ENCODE measurements around the gene CLASP1. TPM values are rescaled to one million over a fixed set of nuclear protein-coding genes. Genes with fewer than 3 reads are reported as not detected.

CLASP1 gene
- total and polyA plus RNA-seq, 2 experiments from 2014 or later, result 16.6 to 56.3 TPM

- H4K20me1 ChIP-seq (replicated peaks; ENCODE audit: insufficient read depth), result no peaks in the 10 kb centered on the region; the same call in 1 of the 2 replicates
- no peak overlapping the region for H3K4me2 ChIP-seq
Measured at GRCh38 chr2:121459291-121459690, 190.0 kb downstream of the CLASP1 start.

More at GRCh38 chr2:121459291-121459690, 190.0 kb downstream of the CLASP1 start:
- no peaks in the 10 kb centered on the region for H3K4me1 Mint-ChIP-seq
- H3K9me2 ChIP-seq (ENCODE audit: insufficient read depth), result no peaks in the 10 kb centered on the region
- TF ChIP-seq REST (IDR thresholded peaks at IDR 0.05; ENCODE audit: unreplicated experiment), result no peak
- no peak for TF ChIP-seq NANOG (IDR thresholded peaks at IDR 0.05; ENCODE audit: borderline replicate concordance)
- no peak for TF ChIP-seq CREB1 (CRISPR knock-in tag; IDR thresholded peaks at IDR 0.05; ENCODE audit: low read depth)
- TF ChIP-seq CTCF (conservative IDR thresholded peaks at IDR 0.05; ENCODE audit: low read depth in 2 of 2), result no peak
- TF ChIP-seq ZNF462 (CRISPR knock-in tag; IDR thresholded peaks at IDR 0.05), result no peak
- TF ChIP-seq ETS1 (IDR thresholded peaks at IDR 0.05), result no peak
- TF ChIP-seq ZNF331 (CRISPR knock-in tag; IDR thresholded peaks at IDR 0.05; ENCODE audit: low read depth), result no peak
- no peak for TF ChIP-seq POLR2AphosphoS5 (IDR thresholded peaks at IDR 0.05; ENCODE audit: low read depth)
- TF ChIP-seq JUNB (IDR thresholded peaks at IDR 0.05; ENCODE audit: unreplicated experiment), result no peak
- TF ChIP-seq STAT1 (IDR thresholded peaks at IDR 0.05; ENCODE audit: unreplicated experiment), result no peak
- no peak for TF ChIP-seq EZH2 (IDR thresholded peaks at IDR 0.05; ENCODE audit: low read depth, unreplicated experiment)
- TF ChIP-seq EZH2phosphoT487 (IDR thresholded peaks at IDR 0.05; ENCODE audit: unreplicated experiment), result no peak
- no peak for TF ChIP-seq ZNF114 (CRISPR knock-in tag; IDR thresholded peaks at IDR 0.05)
- no peak for ATAC-seq
- H3K79me2 ChIP-seq (replicated peaks; ENCODE audit: insufficient read depth), result no peaks in the 10 kb centered on the region
- H3K27me3 ChIP-seq (ENCODE audit: insufficient read depth), result no peaks in the 10 kb centered on the region
- no peak for DNase-seq (ENCODE audit: low spot score)
- no peaks in the 10 kb centered on the region for H3K9me3 Mint-ChIP-seq
- peaks cover 3% of the 10 kb centered on the region for H3K27me3 Mint-ChIP-seq (ENCODE audit: insufficient read depth, low read depth, poor library complexity)
- peaks cover 17% of the 10 kb centered on the region; the same call in 2 of the 3 replicates for H3K36me3 Mint-ChIP-seq (ENCODE audit: low read depth)
- no peak overlapping the region for H2AFZ ChIP-seq
- H3K27ac ChIP-seq (ENCODE audit: low read depth), result no peak overlapping the region
- no peaks in the 10 kb centered on the region; the same call in 1 of the 2 replicates for H3K36me3 ChIP-seq (ENCODE audit: insufficient read depth)
- no peaks in the 10 kb centered on the region for H3F3A ChIP-seq (replicated peaks; ENCODE audit: low read depth)
- no peak overlapping the region for H3K27ac Mint-ChIP-seq
- H3K4me3 ChIP-seq, result no peak overlapping the region
- H3K4me1 ChIP-seq (ENCODE audit: insufficient read depth), result no peaks in the 10 kb centered on the region
- no peak overlapping the region for H3K4me3 Mint-ChIP-seq
